Measurements from ENCODE around the gene DCLRE1A. TPM values are rescaled to one million over a fixed set of nuclear protein-coding genes. Genes with fewer than 3 reads are reported as not detected.

DCLRE1A gene
- total RNA-seq, 4 donors from 2014 or later: 3.6 to 4.9 (median 4.5) TPM

GRCh38 chr10:113808168-113808567, 45.7 kb downstream of the DCLRE1A start:
- TF ChIP-seq CTCF (IDR thresholded peaks at IDR 0.05): no peak
- TF ChIP-seq POLR2A (IDR thresholded peaks at IDR 0.05): no peak
- TF ChIP-seq EP300 (IDR thresholded peaks at IDR 0.05): no peak
- no peak for DNase-seq (ENCODE audit: low spot score in 2 of 2)
- no peaks in the 10 kb centered on the region for H3K36me3 ChIP-seq
- no peaks in the 10 kb centered on the region for H3K9me3 ChIP-seq
- H3K27me3 ChIP-seq: no peaks in the 10 kb centered on the region
- no peak overlapping the region for H3K4me3 ChIP-seq
- 84 to 89% methylated on average over 3 of the region's 3 CpGs for WGBS, 2 donors
- H3K4me1 ChIP-seq: no peaks in the 10 kb centered on the region
- no peak overlapping the region for H3K27ac ChIP-seq

- Histone ChIP-seq H3K4me1 (no peaks in the 10 kb centered on the region), H3K27ac (no peak overlapping the region), H3K36me3 (no peaks in the 10 kb centered on the region), H3K9me3 (no peaks in the 10 kb centered on the region), H3K27me3 (no peaks in the 10 kb centered on the region), H3K4me3 (no peak overlapping the region)
- 90 to 95% methylated on average over 4 of the region's 4 CpGs for WGBS, 2 donors
- TF ChIP-seq EP300 (IDR thresholded peaks at IDR 0.05): no peak
- TF ChIP-seq POLR2A (IDR thresholded peaks at IDR 0.05): no peak
- no peak for TF ChIP-seq CTCF (IDR thresholded peaks at IDR 0.05)
- no peak for DNase-seq (ENCODE audit: low spot score in 2 of 2)
Measured at GRCh38 chr10:113806503-113806902, 47.4 kb downstream of the DCLRE1A start.

- no peak overlapping the region for H3K4me3 ChIP-seq
- H3K36me3 ChIP-seq: no peaks in the 10 kb centered on the region
- WGBS, 2 donors: 54 to 62% methylated on average over 4 of the region's 4 CpGs
- H3K9me3 ChIP-seq: no peaks in the 10 kb centered on the region
- H3K27ac ChIP-seq: no peak overlapping the region
- DNase-seq (ENCODE audit: low spot score in 2 of 2): no peak
- no peaks in the 10 kb centered on the region for H3K27me3 ChIP-seq
- peaks cover 0 to 2% (median 0%) of the 10 kb centered on the region in 4 donors for H3K4me1 ChIP-seq
- TF ChIP-seq EP300 (IDR thresholded peaks at IDR 0.05) (no peak), CTCF (IDR thresholded peaks at IDR 0.05) (no peak), POLR2A (IDR thresholded peaks at IDR 0.05) (no peak)
Measured at GRCh38 chr10:113802997-113803396, 50.9 kb downstream of the DCLRE1A start.

- 86 to 89% methylated on average over 6 of the region's 6 CpGs for WGBS, 2 donors
- Histone ChIP-seq H3K36me3 (no peaks in the 10 kb centered on the region), H3K27ac (no peak overlapping the region), H3K27me3 (no peaks in the 10 kb centered on the region), H3K9me3 (no peaks in the 10 kb centered on the region), H3K4me3 (no peak overlapping the region), H3K4me1 (peaks cover 0 to 2% (median 0%) of the 10 kb centered on the region in 4 donors)
- TF ChIP-seq EP300 (IDR thresholded peaks at IDR 0.05): no peak
- no peak for TF ChIP-seq POLR2A (IDR thresholded peaks at IDR 0.05)
- no peak for TF ChIP-seq CTCF (IDR thresholded peaks at IDR 0.05)
- no peak for DNase-seq (ENCODE audit: low spot score in 2 of 2)
Measured at GRCh38 chr10:113801569-113801968, 52.3 kb downstream of the DCLRE1A start.

- DNase-seq (ENCODE audit: low spot score in 2 of 2): no peak
- H3K27ac ChIP-seq: no peak overlapping the region
Measured at GRCh38 chr10:113791691-113792090, 62.2 kb downstream of the DCLRE1A start.

More at GRCh38 chr10:113791691-113792090, 62.2 kb downstream of the DCLRE1A start:
- H3K27me3 ChIP-seq: no peaks in the 10 kb centered on the region
- TF ChIP-seq POLR2A (IDR thresholded peaks at IDR 0.05) (no peak), EP300 (IDR thresholded peaks at IDR 0.05) (no peak), CTCF (IDR thresholded peaks at IDR 0.05) (no peak)
- no peaks in the 10 kb centered on the region for H3K36me3 ChIP-seq
- H3K4me3 ChIP-seq: no peak overlapping the region
- H3K9me3 ChIP-seq: no peaks in the 10 kb centered on the region
- no peaks in the 10 kb centered on the region for H3K4me1 ChIP-seq
- WGBS, 2 donors: 78 to 80% methylated on average over 2 of the region's 2 CpGs

Measured in tibial nerve (tissue), 4 donors.